Stimulated activated CD4-positive, alpha-beta T cell treated with anti-CD3 and anti-CD28 coated beads, Interleukin-1b, Interleukin-23, amount 100 ng/mL, for 1 hour (primary cell): ENCODE measurements around the gene PTAR1.

Experiments used
- DNase-seq, 2 donors: peaks; one replicate each; pipeline ENCODE4 v3.0.0-alpha.2; 2020; ENCODE audit warnings: low read depth in 2 of 2

Gene PTAR1

GRCh38 chr9:69674112-69674685 lies 85.6 kb downstream of the PTAR1 start:
- DNase-seq = no peak

GRCh38 chr9:69673311-69673640 lies 86.5 kb downstream of the PTAR1 start:
- DNase-seq = no peak

GRCh38 chr9:69672596-69673310 lies 87.1 kb downstream of the PTAR1 start:
- peak; percentile 32 to 46 for DNase-seq

- peak in 1 of 2 donors; percentile 10 for DNase-seq
These were observed 87.8 kb downstream of the PTAR1 start, which contains the start of gene APBA1 for GRCh38 chr9:69671879-69672595. APBA1 (minus strand) TSS chr9:69672371.

GRCh38 chr9:69671311-69671878 lies 88.4 kb downstream of the PTAR1 start:
- no peak for DNase-seq

GRCh38 chr9:69667306-69667705 lies 92.5 kb downstream of the PTAR1 start:
- DNase-seq = no peak

- no peak for DNase-seq
These were observed 99.5 kb downstream of the PTAR1 start for GRCh38 chr9:69660304-69660703.
